Esophagus squamous epithelium (tissue), 4 donors: ENCODE data around the gene DMAP1.

Experiments used
- POLR2A ChIP-seq, 4 donors: fragments of 450-650 bp; IDR thresholded peaks; one replicate each; pipeline ENCODE4 v1.6.1; 2017; ENCODE audit warnings: antibody characterized with exemption in 4 of 4, mild to moderate bottlenecking in 4 of 4, moderate library complexity in 3 of 4
- TF ChIP-seq, protein P1 (sequence below), 6 experiments: fragments of 450-650 bp in 4 of 6; fragments of 200-600 bp in 2 of 6; sonication (generic) in 2 of 6; IDR thresholded peaks; one replicate each; pipeline ENCODE4 v1.5.1; 2016 to 2019; ENCODE audit warnings: antibody characterized with exemption in 6 of 6, mild to moderate bottlenecking in 4 of 6, moderate library complexity in 4 of 6

GRCh38 chr1:44229435-44230167, 16.3 kb downstream of the DMAP1 start:
- TF ChIP-seq, protein P1, sequence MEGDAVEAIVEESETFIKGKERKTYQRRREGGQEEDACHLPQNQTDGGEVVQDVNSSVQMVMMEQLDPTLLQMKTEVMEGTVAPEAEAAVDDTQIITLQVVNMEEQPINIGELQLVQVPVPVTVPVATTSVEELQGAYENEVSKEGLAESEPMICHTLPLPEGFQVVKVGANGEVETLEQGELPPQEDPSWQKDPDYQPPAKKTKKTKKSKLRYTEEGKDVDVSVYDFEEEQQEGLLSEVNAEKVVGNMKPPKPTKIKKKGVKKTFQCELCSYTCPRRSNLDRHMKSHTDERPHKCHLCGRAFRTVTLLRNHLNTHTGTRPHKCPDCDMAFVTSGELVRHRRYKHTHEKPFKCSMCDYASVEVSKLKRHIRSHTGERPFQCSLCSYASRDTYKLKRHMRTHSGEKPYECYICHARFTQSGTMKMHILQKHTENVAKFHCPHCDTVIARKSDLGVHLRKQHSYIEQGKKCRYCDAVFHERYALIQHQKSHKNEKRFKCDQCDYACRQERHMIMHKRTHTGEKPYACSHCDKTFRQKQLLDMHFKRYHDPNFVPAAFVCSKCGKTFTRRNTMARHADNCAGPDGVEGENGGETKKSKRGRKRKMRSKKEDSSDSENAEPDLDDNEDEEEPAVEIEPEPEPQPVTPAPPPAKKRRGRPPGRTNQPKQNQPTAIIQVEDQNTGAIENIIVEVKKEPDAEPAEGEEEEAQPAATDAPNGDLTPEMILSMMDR (IDR thresholded peaks at IDR 0.05), result no peak
- TF ChIP-seq POLR2A (IDR thresholded peaks at IDR 0.05), result no peak
